Breast epithelium (tissue), 3 donors: Measurements from ENCODE around the gene HIP1.

Experiments used
- CTCF ChIP-seq, 3 donors: fragments of 450-650 bp; IDR thresholded peaks; one replicate each; pipeline ENCODE4 v1.5.1; 2016 to 2017; ENCODE audit warnings: antibody characterized with exemption in 3 of 3, mild to moderate bottlenecking in 3 of 3, moderate library complexity in 3 of 3
- POLR2A ChIP-seq: fragments of 450-650 bp; IDR thresholded peaks from one replicate; pipeline ENCODE4 v1.6.1; 2016; ENCODE audit warnings: antibody characterized with exemption, mild to moderate bottlenecking, moderate library complexity

- TF ChIP-seq POLR2A (no peak), CTCF (IDR thresholded peaks at IDR 0.05) (no peak)
These were observed 117.6 kb downstream of the HIP1 start for GRCh38 chr7:75621124-75621523.
